IMR-90 (cell line): ENCODE measurements around the gene CYRIA. TPM values are rescaled to one million over a fixed set of nuclear protein-coding genes. Genes with fewer than 3 reads are reported as not detected.

Source experiments
- ATAC-seq: fragments of 200-7000 bp; cut with Tn5 transposase; 2 replicates; pipeline ENCODE4 v1.9.1; 2020; ENCODE audit warnings: low read depth, mild to moderate bottlenecking, moderate library complexity
- BruUV-seq: library from RNA; stranded (reverse); fragments of 400-500 nt; replicated peaks from 2 replicates; lab custom pipeline; 2021; lab: Mats Ljungman, UMichigan
- CTCF ChIA-PET: fragments of 300-600 bp; formaldehyde crosslinking; extraction: SDS; loops from one replicate; lab custom pipeline; 2021; ENCODE audit warnings: antibody characterized with exemption; lab: Yijun Ruan, JAX
- POLR2A ChIA-PET: fragments of 300-600 bp; sonication (Branson Sonifier 250); formaldehyde crosslinking; loops from one replicate; lab custom pipeline; 2022; ENCODE audit warnings: antibody characterized with exemption; ENCODE audit not compliant: unreplicated experiment; lab: Charles Lee
- DNase-seq: peaks from one replicate; pipeline ENCODE4 v3.0.0; 2013
- H2AFZ ChIP-seq: replicated peaks from 2 replicates; pipeline ENCODE3; 2013; ENCODE audit warnings: low read length, mild to moderate bottlenecking; ENCODE audit not compliant: poor library complexity
- H2AK5ac ChIP-seq: 2 replicates; pipeline ENCODE4 v1.6.1; 2013; ENCODE audit warnings: low read depth, low read length, inconsistent platforms
- H2AK9ac ChIP-seq: replicated peaks from 2 replicates; pipeline ENCODE3; 2013; ENCODE audit warnings: mild to moderate bottlenecking, low read depth, low read length, moderate library complexity; ENCODE audit not compliant: poor library complexity
- H2BK120ac ChIP-seq: 2 replicates; pipeline ENCODE4 v1.6.1; 2013; ENCODE audit warnings: low read depth, low read length, inconsistent platforms
- H2BK15ac ChIP-seq: 3 replicates; pipeline ENCODE4 v1.6.1; 2013; ENCODE audit warnings: low read depth, low read length, inconsistent platforms
- H2BK20ac ChIP-seq: 2 replicates; pipeline ENCODE4 v1.6.1; 2013; ENCODE audit warnings: low read depth, mild to moderate bottlenecking, inconsistent platforms, low read length, moderate library complexity
- H2BK5ac ChIP-seq: 2 replicates; pipeline ENCODE4 v1.6.1; 2013; ENCODE audit warnings: mild to moderate bottlenecking, low read depth, low read length, inconsistent platforms; ENCODE audit not compliant: poor library complexity, severe bottlenecking
- H3K14ac ChIP-seq: replicated peaks from 2 replicates; pipeline ENCODE4 v1.6.1; 2013; ENCODE audit warnings: low read depth, low read length, inconsistent platforms
- H3K18ac ChIP-seq: 2 replicates; pipeline ENCODE4 v1.6.1; 2013; ENCODE audit warnings: low read depth, low read length, control low read depth
- H3K23ac ChIP-seq: 2 replicates; pipeline ENCODE4 v1.6.1; 2013; ENCODE audit warnings: low read depth, low read length, inconsistent platforms
- H3K27ac ChIP-seq: 2 replicates; pipeline ENCODE4 v1.5.1; 2013; ENCODE audit warnings: mild to moderate bottlenecking, control low read depth, low read length; ENCODE audit not compliant: insufficient read depth
- H3K27me3 ChIP-seq: 2 replicates; pipeline ENCODE4 v1.6.1; 2013; ENCODE audit warnings: low read length; ENCODE audit not compliant: control insufficient read depth, insufficient read depth
- H3K36me3 ChIP-seq: 2 replicates; pipeline ENCODE4 v1.6.1; 2013; ENCODE audit warnings: low read length, mixed read lengths; ENCODE audit not compliant: control insufficient read depth, insufficient read depth
- H3K4ac ChIP-seq: 2 replicates; pipeline ENCODE4 v1.6.1; 2013; ENCODE audit warnings: low read depth, low read length, inconsistent platforms
- H3K4me1 ChIP-seq: 2 replicates; pipeline ENCODE4 v1.6.1; 2013; ENCODE audit warnings: low read length, mixed read lengths; ENCODE audit not compliant: control insufficient read depth, insufficient read depth
- H3K4me2 ChIP-seq: 2 replicates; pipeline ENCODE4 v1.6.1; 2013; ENCODE audit warnings: low read depth, mild to moderate bottlenecking, control low read depth, low read length, moderate library complexity
- H3K4me3 ChIP-seq: 2 replicates; pipeline ENCODE4 v1.5.1; 2013; ENCODE audit warnings: low read depth, mild to moderate bottlenecking, control low read depth, low read length, moderate library complexity; ENCODE audit not compliant: insufficient read depth
- H3K56ac ChIP-seq: 2 replicates; pipeline ENCODE4 v1.6.1; 2013; ENCODE audit warnings: low read length, inconsistent platforms; ENCODE audit not compliant: insufficient read depth; ENCODE audit errors: extremely low read depth
- H3K79me1 ChIP-seq, 2 experiments: 2 replicates each; pipeline ENCODE4 v1.6.1; 2013; ENCODE audit warnings: low read length in 2 of 2, inconsistent platforms in 1 of 2, low read depth in 1 of 2
- H3K9ac ChIP-seq: 2 replicates; pipeline ENCODE4 v1.6.1; 2013; ENCODE audit warnings: low read depth, low read length, control low read depth
- H3K9me1 ChIP-seq: 2 replicates; pipeline ENCODE4 v1.6.1; 2013; ENCODE audit warnings: low read length, inconsistent platforms; ENCODE audit not compliant: insufficient read depth
- H3K9me3 ChIP-seq: 2 replicates; pipeline ENCODE4 v1.6.1; 2013; ENCODE audit warnings: low read length; ENCODE audit not compliant: control insufficient read depth, insufficient read depth
- H4K20me1 ChIP-seq: 2 replicates; pipeline ENCODE4 v1.6.1; 2013; ENCODE audit warnings: low read length, inconsistent platforms; ENCODE audit not compliant: insufficient read depth
- H4K5ac ChIP-seq: 2 replicates; pipeline ENCODE4 v1.6.1; 2013; ENCODE audit warnings: mild to moderate bottlenecking, low read depth, low read length, control low read depth
- H4K8ac ChIP-seq, 2 experiments: 2 replicates each; pipeline ENCODE4 v1.6.1; 2013; ENCODE audit warnings: low read depth in 2 of 2, low read length in 2 of 2, control low read depth in 1 of 2, inconsistent platforms in 1 of 2
- H4K91ac ChIP-seq: 2 replicates; pipeline ENCODE4 v1.6.1; 2013; ENCODE audit warnings: low read depth, low read length, inconsistent platforms; ENCODE audit not compliant: insufficient read depth
- CHD1 ChIP-seq: IDR thresholded peaks from 2 replicates; pipeline ENCODE4 v1.6.1; 2012; ENCODE audit warnings: low read depth, low read length, improper control_type of control experiment
- FOS ChIP-seq: fragments of 150-350 bp; IDR thresholded peaks from 2 replicates; pipeline ENCODE4 v1.6.1; 2016; ENCODE audit warnings: low read depth, low read length
- MXI1 ChIP-seq: IDR thresholded peaks from 2 replicates; pipeline ENCODE4 v1.6.1; 2012; ENCODE audit warnings: low read depth, mild to moderate bottlenecking, low read length, moderate library complexity, borderline replicate concordance
- RCOR1 ChIP-seq: IDR thresholded peaks from 2 replicates; pipeline ENCODE4 v1.6.1; 2012; ENCODE audit warnings: mild to moderate bottlenecking, low read length, improper control_type of control experiment; ENCODE audit not compliant: insufficient replicate concordance
- WGBS, 2 experiments: methylation state at CpG; one replicate each; pipeline versions ENCODE4 v1.1.5 to v1.1.7; 2013; ENCODE audit warnings: missing lambda C conversion rate in 2 of 2; ENCODE audit not compliant: insufficient read length in 1 of 2; ENCODE audit errors: extremely low coverage in 2 of 2; 5-methylcytosine and 5-hydroxymethylcytosine counted together
- dilution Hi-C: fragments of 300-500 bp; cut with HindIII; formaldehyde crosslinking; loops from one replicate; pipeline ENCODE4 v1.14.3; 2018; ENCODE audit warnings: low sequenced_read_pairs; ENCODE audit not compliant: unreplicated experiment
- in situ Hi-C: fragments of 300-500 bp; cut with MboI; formaldehyde crosslinking; loops from 3 replicates; pipeline ENCODE4 v1.14.3; 2019; ENCODE audit warnings: low sequenced_read_pairs, inconsistent platforms, mixed read lengths
- intact Hi-C: fragments of 100-400 bp; cut with micrococcal nuclease; formaldehyde crosslinking; loops from 2 replicates; pipeline ENCODE4 v1.10.0; 2022
- polyA plus RNA-seq, 3 experiments: library from polyadenylated mRNA; depleted of rRNA; stranded (reverse); fragments of >200 nt; gene quantifications; 2 replicates each; pipeline ENCODE4 v1.2.3, GENCODE V29; 2012; ENCODE audit warnings: low replicate concordance in 1 of 3
- total RNA-seq: library from RNA; depleted of rRNA; stranded (reverse); fragments of >200 nt; gene quantifications from 2 replicates; pipeline ENCODE4 v1.2.3, GENCODE V29; 2012

The CYRIA gene
- total and polyA plus RNA-seq, 2 of the 4 experiments (the other 2 are of a cell fraction) = 1.7 to 3.8 TPM

GRCh38 chr2:16624436-16624780 lies 41.2 kb downstream of the CYRIA start:
- no peak for TF ChIP-seq CHD1
- TF ChIP-seq MXI1 = no peak
- no peak for TF ChIP-seq RCOR1
- no peak for TF ChIP-seq FOS
- H3K14ac ChIP-seq = no peak overlapping the region
- H3K4me2 ChIP-seq = no peak overlapping the region
- peak overlapping the region; percentile 17; the same call in 1 of the 2 replicates for H3K18ac ChIP-seq
- peaks cover 4% of the 10 kb centered on the region; the same call in 1 of the 2 replicates for H3K9me1 ChIP-seq
- no peak for DNase-seq
- no CpG with 5 or more reads among the region's 1 CpG for WGBS, 2 experiments
- H3K36me3 ChIP-seq = peaks cover 5% of the 10 kb centered on the region
- H4K8ac ChIP-seq = no peak overlapping the region
- no peak overlapping the region for H2AFZ ChIP-seq
- H2BK15ac ChIP-seq = no peak overlapping the region
- peaks cover 46% of the 10 kb centered on the region for H3K4me1 ChIP-seq
- H4K91ac ChIP-seq = no peak overlapping the region
- ChIA-PET POLR2A (no interaction called here), CTCF (interaction anchor here (1.7 kb wide), 1 partner anchor 12 kb away, joined by 4 read pairs; no protein-coding TSS in a partner anchor)
- H3K4ac ChIP-seq = no peak overlapping the region
- no peak overlapping the region for H3K4me3 ChIP-seq
- no peaks in the 10 kb centered on the region for H3K79me1 ChIP-seq
- H4K20me1 ChIP-seq = no peaks in the 10 kb centered on the region
- no TSS peak for BruUV-seq
- no peak overlapping the region for H4K5ac ChIP-seq
- no peak overlapping the region for H3K27ac ChIP-seq
- no peaks in the 10 kb centered on the region for H3K9me3 ChIP-seq
- in situ Hi-C loops = no loop called here
- H2AK9ac ChIP-seq = no peak overlapping the region
- H2BK20ac ChIP-seq = no peak overlapping the region
- intact Hi-C loops = loop anchor here (10.0 kb wide), 1 partner anchor 890 kb away; no protein-coding TSS in a partner anchor
- no peak overlapping the region for H2BK5ac ChIP-seq
- dilution Hi-C loops = no loop called here
- H2BK120ac ChIP-seq = no peak overlapping the region
- no peak overlapping the region for H3K23ac ChIP-seq
- no peaks in the 10 kb centered on the region for H3K27me3 ChIP-seq
- no peak overlapping the region for H2AK5ac ChIP-seq
- ATAC-seq = no peak
- no peak overlapping the region for H3K9ac ChIP-seq
- no peak overlapping the region for H3K56ac ChIP-seq
